ENCODE results near the gene HORMAD2.
"Not testable (repeated sequence)": the region's sequence is repeated elsewhere in the genome, so short reads cannot be mapped to it uniquely, and the experiment has no call there.

Gene HORMAD2

GRCh38 chr22:30097861-30098260 is 17.6 kb downstream of the HORMAD2 start:
- DNase-seq (ENCODE audit: low read depth) = no peak
- H3K4me3 ChIP-seq (ENCODE audit: low read depth, low read length) = no peak overlapping the region
- no peak for TF ChIP-seq CTCF (conservative IDR thresholded peaks at IDR 0.05; ENCODE audit: low read depth, low read length)

GRCh38 chr22:30100770-30101169 is 20.5 kb downstream of the HORMAD2 start:
- H3K4me3 ChIP-seq (ENCODE audit: low read depth, low read length); DNase-seq (ENCODE audit: low read depth): not testable (repeated sequence)

GRCh38 chr22:30104501-30105156 is 24.4 kb downstream of the HORMAD2 start:
- no peak overlapping the region for H3K4me3 ChIP-seq (ENCODE audit: low read depth, low read length)
- DNase-seq (ENCODE audit: low read depth) = peak; percentile 15
- no peak for TF ChIP-seq CTCF (conservative IDR thresholded peaks at IDR 0.05; ENCODE audit: low read depth, low read length)

GRCh38 chr22:30105483-30105882 is 25.2 kb downstream of the HORMAD2 start:
- no peak overlapping the region for H3K4me3 ChIP-seq (ENCODE audit: low read depth, low read length)
- no peak for DNase-seq (ENCODE audit: low read depth)
- TF ChIP-seq CTCF (conservative IDR thresholded peaks at IDR 0.05; ENCODE audit: low read depth, low read length) = no peak

DNA sequence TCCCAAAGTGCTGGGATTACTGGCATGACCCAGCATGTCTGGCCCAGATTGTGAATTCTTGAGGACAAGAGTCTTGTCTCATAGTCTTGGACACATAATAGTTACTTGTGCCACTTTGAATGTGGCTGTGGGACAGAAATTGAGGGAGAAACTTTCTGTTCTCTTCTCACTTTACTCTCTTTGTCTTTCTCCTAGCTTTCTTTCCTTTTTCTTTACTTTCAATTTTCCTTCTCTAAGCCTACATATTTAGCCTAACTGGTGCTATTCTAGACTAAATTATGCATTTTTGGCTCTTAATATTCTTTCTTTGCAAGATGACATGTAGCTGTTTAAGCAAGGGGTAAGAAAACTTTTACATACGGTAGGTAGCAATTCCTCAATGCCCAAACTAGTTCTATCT is 33.2 kb downstream of the HORMAD2 start:
- DNase-seq (ENCODE audit: low read depth) = no peak
- no peak for TF ChIP-seq CTCF (conservative IDR thresholded peaks at IDR 0.05; ENCODE audit: low read depth, low read length)
- no peak overlapping the region for H3K4me3 ChIP-seq (ENCODE audit: low read depth, low read length)

- no peak for TF ChIP-seq CTCF (conservative IDR thresholded peaks at IDR 0.05; ENCODE audit: low read depth, low read length)
- DNase-seq (ENCODE audit: low read depth) = no peak
- no peak overlapping the region for H3K4me3 ChIP-seq (ENCODE audit: low read depth, low read length)
Measured at GRCh38 chr22:30114361-30114760, 34.1 kb downstream of the HORMAD2 start.

GRCh38 chr22:30115705-30116104 is 35.4 kb downstream of the HORMAD2 start:
- no peak for TF ChIP-seq CTCF (conservative IDR thresholded peaks at IDR 0.05; ENCODE audit: low read depth, low read length)
- H3K4me3 ChIP-seq (ENCODE audit: low read depth, low read length) = no peak overlapping the region
- peak; percentile 15 for DNase-seq (ENCODE audit: low read depth)
